GM21786 (cell line): ENCODE results near the gene OLFML2B.
A peak's percentile ranks its signal among the peaks of the same experiment; 100 is the strongest.

Experiments
- ATAC-seq: cut with Tn5 transposase; IDR thresholded peaks from one replicate; pipeline ENCODE4 v1.9.1; 2021; ENCODE audit not compliant: unreplicated experiment

OLFML2B gene

GRCh38 chr1:161981735-161982506 lies 41.7 kb downstream of the OLFML2B start:
- ATAC-seq = no peak

GRCh38 chr1:161981126-161981525 lies 42.5 kb downstream of the OLFML2B start:
- no peak for ATAC-seq

- ATAC-seq = no peak
Measured at GRCh38 chr1:161978011-161978790, 45.5 kb downstream of the OLFML2B start.

GRCh38 chr1:161973924-161974845 lies 49.5 kb downstream of the OLFML2B start:
- no peak for ATAC-seq

- ATAC-seq = no peak
Measured at GRCh38 chr1:161972828-161973227, 50.8 kb downstream of the OLFML2B start.

- no peak for ATAC-seq
Measured at GRCh38 chr1:161970633-161971032, 53.0 kb downstream of the OLFML2B start.

GRCh38 chr1:161970036-161970435 lies 53.6 kb downstream of the OLFML2B start:
- no peak for ATAC-seq

GRCh38 chr1:161966067-161966466 lies 57.6 kb downstream of the OLFML2B start:
- no peak for ATAC-seq

GRCh38 chr1:161962091-161962887 lies 61.4 kb downstream of the OLFML2B start:
- ATAC-seq = peak; percentile 97

GRCh38 chr1:161958425-161958824 lies 65.2 kb downstream of the OLFML2B start:
- no peak for ATAC-seq

GRCh38 chr1:161956930-161957329 lies 66.7 kb downstream of the OLFML2B start:
- ATAC-seq = no peak

GRCh38 chr1:161956097-161956496 lies 67.6 kb downstream of the OLFML2B start:
- no peak for ATAC-seq

- ATAC-seq = no peak
Measured at GRCh38 chr1:161955606-161956005, 68.1 kb downstream of the OLFML2B start.

GRCh38 chr1:161954466-161954865 lies 69.2 kb downstream of the OLFML2B start:
- ATAC-seq = no peak

- ATAC-seq = no peak
Measured at GRCh38 chr1:161954050-161954449, 69.6 kb downstream of the OLFML2B start.

- ATAC-seq = no peak
Measured at GRCh38 chr1:161953256-161953920, 70.3 kb downstream of the OLFML2B start.

GRCh38 chr1:161952607-161953172 lies 71.0 kb downstream of the OLFML2B start:
- no peak for ATAC-seq

GRCh38 chr1:161951646-161952045 lies 72.0 kb downstream of the OLFML2B start:
- no peak for ATAC-seq

GRCh38 chr1:161950377-161950776 lies 73.3 kb downstream of the OLFML2B start:
- ATAC-seq = no peak

- no peak for ATAC-seq
Measured at GRCh38 chr1:161949548-161949947, 74.1 kb downstream of the OLFML2B start.
